Stimulated activated CD4-positive, alpha-beta T cell treated with anti-CD3 and anti-CD28 coated beads, Interleukin-2, amount 100 ng/mL, for 24 hours (primary cell): ENCODE results near the gene INAFM1.

Experiments
- DNase-seq, 2 donors: peaks; one replicate each; pipeline ENCODE4 v3.0.0-alpha.2; 2020

INAFM1 gene

DNA sequence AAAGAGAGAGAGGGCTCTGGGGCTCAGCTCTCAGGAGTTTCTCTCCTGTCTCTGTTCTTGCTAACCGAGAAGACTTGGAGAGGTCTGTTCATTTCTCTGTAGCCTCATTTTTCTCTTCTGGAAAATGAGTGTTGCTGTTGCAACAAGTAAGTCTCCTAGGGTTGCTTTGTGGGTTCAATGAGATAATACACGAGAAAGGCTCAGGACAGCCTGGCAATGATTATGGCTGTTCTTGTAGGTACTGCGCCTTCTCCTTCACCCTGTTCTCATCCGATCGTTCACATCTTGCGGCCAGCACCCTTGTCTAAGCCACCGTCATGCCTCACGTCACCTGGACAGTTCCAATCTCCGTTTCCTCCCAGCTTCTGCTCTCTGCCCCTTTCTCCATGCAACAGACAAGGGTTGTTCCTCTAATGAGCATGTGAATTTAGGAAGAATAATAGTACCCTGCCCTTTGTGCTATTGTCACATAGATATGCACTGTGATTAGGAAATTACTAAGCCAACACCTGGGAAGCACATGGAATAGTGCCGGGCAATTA, 39.1 kb downstream of the INAFM1 start:
- DNase-seq = no peak

DNA sequence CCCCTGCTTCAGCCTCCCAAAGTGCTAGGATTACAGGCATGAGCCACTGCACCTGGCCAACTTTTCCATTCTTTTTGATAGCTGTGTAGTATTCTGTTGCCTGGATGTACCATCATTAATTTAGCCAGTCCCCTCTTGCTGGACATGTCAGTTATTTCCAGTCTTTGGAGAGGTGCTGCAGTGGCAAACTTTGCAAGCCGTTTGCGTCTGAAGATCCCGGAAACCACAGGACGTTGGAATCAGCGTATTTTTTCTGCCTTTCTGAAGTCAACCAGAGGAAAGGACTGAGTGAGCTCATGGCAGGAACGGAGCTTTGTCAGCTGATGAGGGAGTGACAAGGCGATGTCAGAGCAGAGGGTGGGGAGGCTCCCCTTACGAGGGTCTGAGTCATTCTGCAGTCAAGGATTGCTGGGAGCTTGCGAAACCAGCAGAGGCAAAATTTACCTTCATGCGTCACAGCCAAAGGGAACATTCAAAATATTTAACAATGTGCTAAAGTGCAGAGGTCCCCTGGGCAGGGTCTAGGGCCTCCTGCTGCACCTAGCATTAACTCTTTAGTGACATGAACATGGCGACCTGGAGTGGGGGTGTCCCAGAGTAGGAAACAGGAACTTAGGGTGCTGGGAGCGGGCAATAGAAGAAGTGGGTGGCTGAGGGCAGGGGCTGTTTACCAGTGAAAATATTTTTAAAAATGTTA, 40.6 kb downstream of the INAFM1 start:
- DNase-seq = peak; percentile 14 to 29

GRCh38 chr19:47316513-47316912, 41.8 kb downstream of the INAFM1 start:
- no peak for DNase-seq

DNA sequence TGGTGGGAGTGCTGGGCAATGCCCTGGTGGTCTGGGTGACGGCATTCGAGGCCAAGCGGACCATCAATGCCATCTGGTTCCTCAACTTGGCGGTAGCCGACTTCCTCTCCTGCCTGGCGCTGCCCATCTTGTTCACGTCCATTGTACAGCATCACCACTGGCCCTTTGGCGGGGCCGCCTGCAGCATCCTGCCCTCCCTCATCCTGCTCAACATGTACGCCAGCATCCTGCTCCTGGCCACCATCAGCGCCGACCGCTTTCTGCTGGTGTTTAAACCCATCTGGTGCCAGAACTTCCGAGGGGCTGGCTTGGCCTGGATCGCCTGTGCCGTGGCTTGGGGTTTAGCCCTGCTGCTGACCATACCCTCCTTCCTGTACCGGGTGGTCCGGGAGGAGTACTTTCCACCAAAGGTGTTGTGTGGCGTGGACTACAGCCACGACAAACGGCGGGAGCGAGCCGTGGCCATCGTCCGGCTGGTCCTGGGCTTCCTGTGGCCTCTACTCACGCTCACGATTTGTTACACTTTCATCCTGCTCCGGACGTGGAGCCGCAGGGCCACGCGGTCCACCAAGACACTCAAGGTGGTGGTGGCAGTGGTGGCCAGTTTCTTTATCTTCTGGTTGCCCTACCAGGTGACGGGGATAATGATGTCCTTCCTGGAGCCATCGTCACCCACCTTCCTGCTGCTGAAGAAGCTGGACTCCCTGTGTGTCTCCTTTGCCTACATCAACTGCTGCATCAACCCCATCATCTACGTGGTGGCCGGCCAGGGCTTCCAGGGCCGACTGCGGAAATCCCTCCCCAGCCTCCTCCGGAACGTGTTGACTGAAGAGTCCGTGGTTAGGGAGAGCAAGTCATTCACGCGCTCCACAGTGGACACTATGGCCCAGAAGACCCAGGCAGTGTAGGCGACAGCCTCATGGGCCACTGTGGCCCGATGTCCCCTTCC, 45.5 kb downstream of the INAFM1 start:
- DNase-seq = no peak

- DNase-seq = no peak
Observed at GRCh38 chr19:47321630-47322029, 46.9 kb downstream of the INAFM1 start.

DNA sequence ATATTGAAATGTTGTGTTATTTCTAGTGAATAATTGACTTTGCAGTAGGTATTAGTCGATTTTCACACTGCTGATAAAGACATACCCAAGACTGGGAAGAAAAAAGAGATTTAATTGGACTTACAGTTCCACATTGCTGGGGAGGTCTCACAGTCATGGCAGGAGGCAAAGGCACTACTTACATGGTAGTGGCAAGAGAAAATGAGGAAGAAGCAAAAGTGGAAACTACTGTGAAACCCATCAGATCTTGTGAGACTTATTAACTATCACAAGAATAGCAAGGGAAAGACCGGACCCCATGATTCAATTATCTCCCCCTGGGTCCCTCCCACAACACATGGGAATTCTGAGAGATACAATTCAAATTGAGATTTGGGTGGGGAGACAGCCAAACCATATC, 47.4 kb downstream of the INAFM1 start:
- no peak for DNase-seq

- DNase-seq = no peak
Observed at GRCh38 chr19:47323409-47323808, 48.7 kb downstream of the INAFM1 start.

DNA sequence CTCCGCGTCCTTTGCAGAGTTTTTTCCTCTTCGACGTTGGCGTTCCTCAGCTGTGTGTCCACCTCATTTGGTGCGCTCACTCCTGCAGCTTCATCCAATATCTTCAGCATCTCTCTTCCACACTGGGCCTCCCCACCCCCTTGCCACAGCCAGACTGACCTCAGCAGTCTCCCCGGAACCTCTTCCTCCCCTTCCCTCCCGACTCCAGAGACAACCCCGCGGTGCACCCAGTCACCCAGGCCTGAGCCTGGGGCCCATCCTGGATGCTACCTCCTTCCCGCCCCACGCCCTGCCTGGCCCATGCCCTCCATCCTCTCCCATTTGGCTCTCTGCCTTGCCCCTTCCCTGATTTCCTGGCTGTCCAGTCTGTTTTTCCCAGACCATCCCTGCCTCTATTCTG, 49.2 kb downstream of the INAFM1 start:
- no peak for DNase-seq

DNA sequence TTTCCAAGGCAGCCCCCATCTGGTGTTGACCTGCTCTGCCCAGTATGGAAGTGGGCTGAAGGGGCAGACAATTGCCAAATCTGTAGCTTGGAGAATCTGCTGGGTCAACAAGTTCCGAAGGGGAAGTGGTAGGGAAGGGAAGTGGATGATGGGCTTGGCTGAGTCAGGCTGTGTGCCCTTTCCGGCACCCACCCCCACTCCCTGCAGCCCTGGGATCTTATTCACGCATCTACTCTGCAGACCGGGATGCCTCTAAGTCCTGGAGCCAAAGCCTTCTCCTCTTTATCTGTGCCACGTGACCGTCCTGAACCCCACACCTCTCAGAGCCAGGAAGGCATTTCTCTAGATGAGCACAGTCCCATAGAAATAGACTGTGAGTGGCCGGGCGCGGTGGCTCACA, 49.8 kb downstream of the INAFM1 start:
- DNase-seq = no peak
